Neural cell (in vitro differentiated cells): ENCODE results near the gene CTTN.

Experiments used
- CTCF ChIP-seq: fragments of 450-650 bp; IDR thresholded peaks from 2 replicates; pipeline ENCODE4 v1.5.1; 2014; ENCODE audit warnings: antibody characterized with exemption, mild to moderate bottlenecking, moderate library complexity; ENCODE audit not compliant: poor library complexity, severe bottlenecking
- EZH2 ChIP-seq: fragments of 200-600, 300-800 bp; shearing (Covaris generic), sonication (generic); IDR thresholded peaks from 2 replicates; pipeline ENCODE4 v1.6.1; 2014; ENCODE audit warnings: antibody characterized with exemption, low read length, borderline replicate concordance, mild to moderate bottlenecking; ENCODE audit not compliant: insufficient read depth, poor library complexity, severe bottlenecking
- POLR2AphosphoS5 ChIP-seq: IDR thresholded peaks from 2 replicates; pipeline ENCODE4 v1.6.1; 2012
- RAD21 ChIP-seq: fragments of 450-650 bp; conservative IDR thresholded peaks from 2 replicates; pipeline ENCODE4 v1.6.1; 2014; ENCODE audit warnings: antibody characterized with exemption, mild to moderate bottlenecking, moderate library complexity
- REST ChIP-seq: IDR thresholded peaks from 2 replicates; pipeline ENCODE4 v1.6.1; 2012; ENCODE audit warnings: borderline replicate concordance
- SMC3 ChIP-seq: fragments of 450-650 bp; conservative IDR thresholded peaks from 2 replicates; pipeline ENCODE4 v1.6.1; 2014; ENCODE audit warnings: antibody characterized with exemption, mild to moderate bottlenecking, moderate library complexity; ENCODE audit not compliant: poor library complexity
- TAF1 ChIP-seq: IDR thresholded peaks from 2 replicates; pipeline ENCODE4 v1.6.1; 2012; ENCODE audit warnings: low read depth

DNA sequence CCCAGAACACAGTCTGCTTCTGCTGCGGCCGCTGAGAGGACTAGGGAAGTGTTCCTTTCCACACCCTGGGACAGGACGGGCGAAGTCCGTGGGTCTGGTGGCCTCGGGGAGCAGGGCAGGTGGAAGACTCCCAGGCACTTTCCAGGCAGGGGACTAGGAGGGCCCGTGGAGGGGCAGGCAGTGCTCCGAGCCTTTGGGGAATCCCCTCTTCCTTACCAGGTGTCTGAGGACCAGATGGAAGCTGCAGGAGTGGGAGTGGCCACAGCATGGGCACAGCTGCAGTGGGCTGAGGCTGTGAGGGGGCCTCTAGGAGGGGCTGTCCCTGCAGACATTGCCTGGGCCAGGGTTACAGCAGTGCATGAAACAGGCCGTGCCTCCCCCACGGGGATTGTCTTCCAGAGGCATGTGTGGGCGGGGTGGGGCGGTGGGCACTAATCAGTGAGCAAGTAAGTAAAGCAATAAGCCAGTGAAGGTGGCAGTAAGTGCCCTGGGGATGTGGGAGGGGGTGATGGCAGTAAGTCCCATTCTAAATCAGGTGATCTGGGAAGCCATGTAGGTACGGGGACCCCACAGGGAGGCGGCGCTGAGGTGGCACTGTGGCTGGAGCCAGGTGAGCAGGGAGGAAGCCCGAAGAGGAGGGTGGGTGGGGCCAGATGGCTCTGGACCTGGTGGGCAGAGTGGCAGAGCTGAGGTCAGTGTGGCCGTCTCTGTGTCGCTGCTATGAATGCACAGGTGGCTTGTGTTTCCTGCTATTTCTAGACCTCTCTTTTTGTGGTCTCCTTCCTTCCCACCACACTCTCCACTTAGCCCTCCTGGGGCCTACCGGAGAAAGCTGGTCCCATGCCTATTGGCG lies 66.4 kb downstream of the CTTN start:
- no peak for TF ChIP-seq REST
- no peak for TF ChIP-seq CTCF
- TF ChIP-seq RAD21 = no peak
- no peak for TF ChIP-seq POLR2AphosphoS5
- TF ChIP-seq EZH2 = no peak
- no peak for TF ChIP-seq TAF1
- TF ChIP-seq SMC3 = no peak
